ENCODE results near the gene L3MBTL4. TPM values are rescaled to one million over a fixed set of nuclear protein-coding genes. Genes with fewer than 3 reads are reported as not detected.

Gene L3MBTL4
- total RNA-seq, 6 donors from 2014 or later, result 13.2 to 29.1 (median 14.8) TPM

DNA sequence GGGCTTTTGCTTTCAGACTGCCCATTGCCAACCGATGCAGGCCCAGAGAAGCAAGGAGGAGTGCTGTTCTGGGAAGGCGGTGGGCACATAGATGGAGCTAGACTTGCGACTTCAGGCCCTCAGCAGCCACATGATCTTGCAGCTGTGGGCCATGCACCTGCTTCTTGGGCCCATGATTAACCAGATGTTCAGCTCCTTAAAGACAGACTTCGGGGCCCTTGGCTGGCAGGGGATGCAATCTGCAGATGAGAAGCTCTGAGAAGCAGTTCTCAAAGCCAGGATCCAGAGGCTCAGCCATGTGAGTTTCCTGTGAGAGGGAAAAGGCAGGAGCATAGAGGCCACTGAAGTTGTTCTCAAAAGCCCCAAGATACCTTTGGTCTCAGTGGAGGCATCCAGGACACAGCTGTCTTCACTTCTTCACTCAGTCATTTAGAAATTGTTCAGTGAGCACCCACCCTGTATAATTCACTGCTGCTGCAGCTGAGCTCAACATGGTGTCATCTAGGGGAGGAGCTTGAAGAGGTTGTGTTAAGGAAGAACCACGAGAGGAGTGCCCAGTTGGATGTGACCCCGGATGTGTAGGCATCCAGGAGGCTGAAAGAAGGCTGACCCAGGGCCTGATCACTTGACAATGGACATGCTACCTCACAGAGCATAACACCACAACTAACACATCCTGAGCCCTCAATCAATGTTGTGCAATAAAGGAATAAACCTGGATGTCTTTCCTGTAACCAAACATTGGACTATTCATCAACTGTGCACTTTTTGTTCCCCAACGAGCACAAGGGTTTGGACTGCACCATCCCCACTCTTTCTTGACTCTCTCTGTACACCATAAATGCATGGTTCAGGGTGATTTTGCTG, 474.7 kb downstream of the L3MBTL4 start:
- WGBS, 2 donors, result 87 to 89% methylated on average over 3 to 7 of the region's 7 CpGs
- ATAC-seq (ENCODE audit: low FRiP score in 2 of 2) (no peak), DNase-seq (no peak)
- H3K4me3 ChIP-seq, result no peak overlapping the region
- TF ChIP-seq, protein P1, sequence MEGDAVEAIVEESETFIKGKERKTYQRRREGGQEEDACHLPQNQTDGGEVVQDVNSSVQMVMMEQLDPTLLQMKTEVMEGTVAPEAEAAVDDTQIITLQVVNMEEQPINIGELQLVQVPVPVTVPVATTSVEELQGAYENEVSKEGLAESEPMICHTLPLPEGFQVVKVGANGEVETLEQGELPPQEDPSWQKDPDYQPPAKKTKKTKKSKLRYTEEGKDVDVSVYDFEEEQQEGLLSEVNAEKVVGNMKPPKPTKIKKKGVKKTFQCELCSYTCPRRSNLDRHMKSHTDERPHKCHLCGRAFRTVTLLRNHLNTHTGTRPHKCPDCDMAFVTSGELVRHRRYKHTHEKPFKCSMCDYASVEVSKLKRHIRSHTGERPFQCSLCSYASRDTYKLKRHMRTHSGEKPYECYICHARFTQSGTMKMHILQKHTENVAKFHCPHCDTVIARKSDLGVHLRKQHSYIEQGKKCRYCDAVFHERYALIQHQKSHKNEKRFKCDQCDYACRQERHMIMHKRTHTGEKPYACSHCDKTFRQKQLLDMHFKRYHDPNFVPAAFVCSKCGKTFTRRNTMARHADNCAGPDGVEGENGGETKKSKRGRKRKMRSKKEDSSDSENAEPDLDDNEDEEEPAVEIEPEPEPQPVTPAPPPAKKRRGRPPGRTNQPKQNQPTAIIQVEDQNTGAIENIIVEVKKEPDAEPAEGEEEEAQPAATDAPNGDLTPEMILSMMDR (IDR thresholded peaks at IDR 0.05), result no peak
- no peak for TF ChIP-seq POLR2A (IDR thresholded peaks at IDR 0.05)
- no peak for TF ChIP-seq EP300 (IDR thresholded peaks at IDR 0.05)
- TF ChIP-seq POLR2AphosphoS5 (IDR thresholded peaks at IDR 0.05), result no peak
- H3K27me3 ChIP-seq, result no peaks in the 10 kb centered on the region
- H3K9me3 ChIP-seq, result no peaks in the 10 kb centered on the region
- no peaks in the 10 kb centered on the region for H3K36me3 ChIP-seq
- no peaks in the 10 kb centered on the region for H3K4me1 ChIP-seq
- no peak overlapping the region for H3K27ac ChIP-seq

DNA sequence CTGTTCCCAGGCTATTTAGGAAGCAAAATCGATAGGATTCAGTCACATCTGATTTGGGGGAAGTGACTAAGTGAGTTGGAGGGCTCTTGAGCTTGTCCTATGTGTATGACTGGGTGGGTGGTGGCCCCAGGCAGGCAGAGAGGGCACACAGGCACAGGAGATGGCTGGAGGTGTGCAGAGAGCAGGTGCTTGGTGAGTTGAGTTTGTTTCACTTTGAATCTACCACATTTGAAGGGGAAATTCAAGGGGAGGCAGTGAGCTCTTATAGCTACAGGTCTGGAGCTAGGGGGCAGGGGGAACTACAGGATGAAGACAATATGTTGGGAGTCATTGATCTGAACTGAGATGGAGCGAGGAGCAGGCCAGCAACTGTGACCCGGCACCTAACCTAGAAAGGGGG, 476.9 kb downstream of the L3MBTL4 start:
- 77 to 85% methylated on average over 3 of the region's 3 CpGs for WGBS, 2 donors
- Histone ChIP-seq H3K4me1 (no peaks in the 10 kb centered on the region), H3K36me3 (no peaks in the 10 kb centered on the region), H3K9me3 (no peaks in the 10 kb centered on the region), H3K4me3 (no peak overlapping the region), H3K27ac (no peak overlapping the region), H3K27me3 (no peaks in the 10 kb centered on the region)
- ATAC-seq (ENCODE audit: low FRiP score in 2 of 2) (no peak), DNase-seq (no peak)
- TF ChIP-seq POLR2A (IDR thresholded peaks at IDR 0.05) (no peak), POLR2AphosphoS5 (IDR thresholded peaks at IDR 0.05) (no peak), EP300 (IDR thresholded peaks at IDR 0.05) (no peak)
- TF ChIP-seq, protein P1 (IDR thresholded peaks at IDR 0.05), result no peak

DNA sequence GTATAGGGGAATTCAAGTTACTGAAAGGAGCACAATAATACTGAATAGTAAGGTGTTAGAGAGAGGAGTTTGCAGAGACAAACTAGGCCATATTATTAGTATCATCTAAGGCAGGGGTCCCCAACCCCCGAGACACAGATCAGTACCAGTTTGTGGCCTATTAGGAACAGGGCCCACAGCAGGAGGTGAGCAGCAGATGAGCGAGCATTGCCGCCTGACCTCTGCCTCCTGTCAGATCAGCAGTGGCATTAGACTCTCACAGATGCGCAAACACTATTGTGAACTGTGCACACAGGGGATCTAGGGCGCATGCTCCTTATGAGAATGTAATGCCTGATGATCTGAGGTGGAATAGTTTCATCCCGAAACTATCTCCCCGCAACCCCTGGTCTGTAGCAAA, 477.6 kb downstream of the L3MBTL4 start:
- DNase-seq (no peak), ATAC-seq (ENCODE audit: low FRiP score in 2 of 2) (no peak)
- Histone ChIP-seq H3K27me3 (no peaks in the 10 kb centered on the region), H3K4me3 (no peak overlapping the region), H3K9me3 (no peaks in the 10 kb centered on the region), H3K4me1 (no peaks in the 10 kb centered on the region), H3K36me3 (no peaks in the 10 kb centered on the region), H3K27ac (no peak overlapping the region)
- no peak for TF ChIP-seq EP300 (IDR thresholded peaks at IDR 0.05)
- TF ChIP-seq POLR2AphosphoS5 (IDR thresholded peaks at IDR 0.05), result no peak
- TF ChIP-seq, protein P1 (IDR thresholded peaks at IDR 0.05), result no peak
- TF ChIP-seq POLR2A (IDR thresholded peaks at IDR 0.05), result no peak
- 92 to 93% methylated on average over 7 of the region's 7 CpGs for WGBS, 2 donors

DNA sequence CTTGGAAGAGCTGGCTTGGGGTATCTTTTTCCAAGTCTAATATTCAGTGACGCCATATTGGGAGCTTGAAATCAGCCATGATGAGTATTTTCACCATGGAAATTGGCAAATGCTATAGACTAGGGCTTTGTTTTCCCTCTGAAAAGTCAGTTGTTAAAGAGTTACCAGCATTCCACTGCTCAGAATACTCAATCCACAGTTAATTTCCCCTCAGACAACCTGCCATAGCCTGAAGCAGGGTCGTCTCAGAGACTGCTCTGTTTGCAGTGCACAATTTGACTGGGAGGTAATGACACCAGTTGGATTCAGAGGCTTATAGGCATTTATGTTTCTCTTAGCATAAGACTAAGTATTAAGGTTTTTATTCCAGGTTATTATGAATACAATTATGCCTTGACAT, 483.9 kb downstream of the L3MBTL4 start:
- Histone ChIP-seq H3K4me1 (no peaks in the 10 kb centered on the region), H3K36me3 (no peaks in the 10 kb centered on the region), H3K9me3 (peaks cover 0 to 3% (median 0%) of the 10 kb centered on the region in 4 donors), H3K27ac (no peak overlapping the region), H3K4me3 (no peak overlapping the region), H3K27me3 (no peaks in the 10 kb centered on the region)
- WGBS, 2 donors, result 50 to 57% methylated on average over 2 of the region's 2 CpGs
- ATAC-seq (ENCODE audit: low FRiP score in 2 of 2) (no peak), DNase-seq (no peak)
- TF ChIP-seq, protein P1 (IDR thresholded peaks at IDR 0.05), result no peak
- no peak for TF ChIP-seq EP300 (IDR thresholded peaks at IDR 0.05)
- no peak for TF ChIP-seq POLR2A (IDR thresholded peaks at IDR 0.05)
- no peak for TF ChIP-seq POLR2AphosphoS5 (IDR thresholded peaks at IDR 0.05)

Measured in upper lobe of left lung (tissue), 6 donors.